SW 1271 (cell line): ENCODE results near the gene NOS3.
"Not testable (repeated sequence)": the region's sequence is repeated elsewhere in the genome, so short reads cannot be mapped to it uniquely, and the experiment has no call there.

Experiments used
- DNase-seq, 2 experiments: peaks; one replicate each; lab custom pipeline; 2025; lab: John Stamatoyannopoulos, UW

The NOS3 gene

GRCh38 chr7:151017370-151017952 is 26.6 kb downstream of the NOS3 start:
- DNase-seq: no peak

- peak in 1 of 2 experiments; percentile 29 for DNase-seq
These were observed 27.2 kb downstream of the NOS3 start for GRCh38 chr7:151017953-151018420.

- no peak for DNase-seq
These were observed 27.8 kb downstream of the NOS3 start for GRCh38 chr7:151018421-151019129.

- no peak for DNase-seq
These were observed 28.3 kb downstream of the NOS3 start for GRCh38 chr7:151019130-151019447.

GRCh38 chr7:151020231-151020630 is 29.4 kb downstream of the NOS3 start:
- no peak for DNase-seq

- DNase-seq: no peak
These were observed 32.4 kb downstream of the NOS3 start for GRCh38 chr7:151023232-151023631.

- no peak for DNase-seq
These were observed 33.7 kb downstream of the NOS3 start, which contains the start of gene ATG9B for GRCh38 chr7:151024435-151025056. TSS of gene ATG9B (minus strand) at chr7:151024494. CDS start at chr7:151024423, 71 bp downstream.

GRCh38 chr7:151025924-151026671 is 35.3 kb downstream of the NOS3 start:
- no peak for DNase-seq

- DNase-seq: not testable (repeated sequence)
These were observed 36.2 kb downstream of the NOS3 start for GRCh38 chr7:151026771-151027727.

GRCh38 chr7:151027728-151028130 is 36.9 kb downstream of the NOS3 start:
- DNase-seq: not testable (repeated sequence)

- DNase-seq: peak; percentile 94 to 98
These were observed 37.5 kb downstream of the NOS3 start, which contains the start of gene ABCB8 for GRCh38 chr7:151028131-151028947. TSS of gene ABCB8 (plus strand) at chr7:151028450. CDS start at chr7:151028516, 66 bp downstream.

- DNase-seq: no peak
These were observed 38.2 kb downstream of the NOS3 start for GRCh38 chr7:151028948-151029501.

GRCh38 chr7:151031011-151031410 is 40.2 kb downstream of the NOS3 start:
- no peak for DNase-seq

- DNase-seq: no peak
These were observed 42.4 kb downstream of the NOS3 start for GRCh38 chr7:151032936-151033863.

GRCh38 chr7:151033864-151034249 is 43.0 kb downstream of the NOS3 start:
- no peak for DNase-seq

GRCh38 chr7:151034312-151035025 is 43.7 kb downstream of the NOS3 start:
- DNase-seq: no peak

- DNase-seq: no peak
These were observed 44.4 kb downstream of the NOS3 start for GRCh38 chr7:151035026-151035717.

GRCh38 chr7:151035902-151036301 is 45.1 kb downstream of the NOS3 start:
- DNase-seq: no peak
